WTC11 (cell line): Measurements from ENCODE around the gene CLMP. TPM values are rescaled to one million over a fixed set of nuclear protein-coding genes. Genes with fewer than 3 reads are reported as not detected.

Experiments used
- ATAC-seq: fragments of 200-7000 bp; cut with Tn5 transposase; 2 replicates; pipeline ENCODE4 v1.10.0; 2021; ENCODE audit warnings: mild to moderate bottlenecking, moderate library complexity
- CTCF ChIA-PET: fragments of 300-600 bp; sonication (Branson Sonifier 250); formaldehyde crosslinking; loops from one replicate; lab custom pipeline; 2021; ENCODE audit warnings: antibody characterized with exemption; lab: Charles Lee
- POLR2A ChIA-PET: fragments of 350-600 bp; sonication (Branson Sonifier 250); formaldehyde crosslinking; loops from one replicate; lab custom pipeline; 2021; ENCODE audit warnings: antibody characterized with exemption; lab: Charles Lee
- DNase-seq: peaks from one replicate; pipeline ENCODE4 v3.0.0; 2021; ENCODE audit warnings: low spot score
- H3K27ac Mint-ChIP-seq: 2 replicates; pipeline ENCODE4 v1.8.0; 2021; ENCODE audit warnings: mixed read lengths
- H3K27me3 Mint-ChIP-seq: 2 replicates; pipeline ENCODE4 v1.8.0; 2021; ENCODE audit warnings: low read depth, mild to moderate bottlenecking, moderate library complexity, mixed read lengths
- H3K36me3 Mint-ChIP-seq: 2 replicates; pipeline ENCODE4 v1.8.0; 2021; ENCODE audit warnings: mixed read lengths
- H3K4me1 Mint-ChIP-seq: 2 replicates; pipeline ENCODE4 v1.8.0; 2022; ENCODE audit warnings: mixed read lengths
- H3K4me3 Mint-ChIP-seq: 2 replicates; pipeline ENCODE4 v1.8.0; 2021; ENCODE audit warnings: mild to moderate bottlenecking, moderate library complexity, mixed read lengths
- H3K9me3 Mint-ChIP-seq: 2 replicates; pipeline ENCODE4 v1.8.0; 2021; ENCODE audit warnings: mixed read lengths
- CBFB ChIP-seq: sonication (generic); formaldehyde crosslinking; IDR thresholded peaks from 2 replicates; pipeline ENCODE4 v1.8.1; 2022; ENCODE audit warnings: mild to moderate bottlenecking, low read depth, missing genetic modification reagents
- CDX4 ChIP-seq: fragments of 250-450 bp; sonication (Bioruptor Pico); IDR thresholded peaks from 2 replicates; pipeline ENCODE4 v1.9.0; 2021; ENCODE audit warnings: moderate library complexity, mild to moderate bottlenecking, inconsistent platforms, borderline replicate concordance
- ELF4 ChIP-seq: sonication (generic); formaldehyde crosslinking; IDR thresholded peaks from 2 replicates; pipeline ENCODE4 v1.8.1; 2022; ENCODE audit warnings: low read depth, mild to moderate bottlenecking, moderate library complexity, missing genetic modification reagents
- EMX1 ChIP-seq: fragments of 250-450 bp; sonication (Bioruptor Pico); IDR thresholded peaks from 2 replicates; pipeline ENCODE4 v1.8.0; 2021; ENCODE audit warnings: mild to moderate bottlenecking
- ERG ChIP-seq: fragments of 250-450 bp; sonication (Bioruptor Pico); IDR thresholded peaks from 2 replicates; pipeline ENCODE4 v1.8.0; 2021; ENCODE audit warnings: mild to moderate bottlenecking
- GABPB1 ChIP-seq: sonication (generic); formaldehyde crosslinking; IDR thresholded peaks from 2 replicates; pipeline ENCODE4 v1.8.1; 2023; ENCODE audit warnings: mild to moderate bottlenecking, missing genetic modification reagents
- GRHL2 ChIP-seq: fragments of 250-450 bp; sonication (Bioruptor Pico); IDR thresholded peaks from 2 replicates; pipeline ENCODE4 v1.8.0; 2022; ENCODE audit warnings: mild to moderate bottlenecking, moderate library complexity; ENCODE audit not compliant: insufficient replicate concordance, severe bottlenecking
- GTF2I ChIP-seq: fragments of 250-450 bp; sonication (Bioruptor Pico); conservative IDR thresholded peaks from 2 replicates; pipeline ENCODE4 v1.4.0; 2021; ENCODE audit warnings: mild to moderate bottlenecking
- JAZF1 ChIP-seq: fragments of 250-450 bp; sonication (Bioruptor Pico); IDR thresholded peaks from 2 replicates; pipeline ENCODE4 v1.9.0; 2021; ENCODE audit warnings: moderate library complexity, mild to moderate bottlenecking, inconsistent platforms
- NFE2L1 ChIP-seq: sonication (generic); formaldehyde crosslinking; IDR thresholded peaks from 2 replicates; pipeline ENCODE4 v1.8.1; 2023; ENCODE audit warnings: missing genetic modification reagents
- PRDM15 ChIP-seq: sonication (generic); formaldehyde crosslinking; IDR thresholded peaks from 2 replicates; pipeline ENCODE4 v1.8.0; 2022; ENCODE audit warnings: missing genetic modification reagents
- SP1 ChIP-seq: sonication (generic); formaldehyde crosslinking; conservative IDR thresholded peaks from 2 replicates; pipeline ENCODE4 v1.8.1; 2022; ENCODE audit warnings: missing genetic modification reagents
- ZBTB43 ChIP-seq: sonication (generic); formaldehyde crosslinking; IDR thresholded peaks from 2 replicates; pipeline ENCODE4 v1.8.1; 2023; ENCODE audit warnings: mild to moderate bottlenecking, missing genetic modification reagents
- ZNF281 ChIP-seq: sonication (generic); formaldehyde crosslinking; IDR thresholded peaks from 2 replicates; pipeline ENCODE4 v1.8.0; 2023; ENCODE audit warnings: mild to moderate bottlenecking, missing genetic modification reagents
- total RNA-seq: library from RNA; stranded (reverse); gene quantifications from 3 replicates; pipeline ENCODE4 v1.2.3, GENCODE V29; 2021

The CLMP gene
- total RNA-seq, 1 experiment from 2014 or later: 20.0 TPM

GRCh38 chr11:123129920-123130319, 65.1 kb downstream of the CLMP start:
- Mint-ChIP-seq H3K27ac (no peak overlapping the region), H3K27me3 (no peaks in the 10 kb centered on the region), H3K36me3 (no peaks in the 10 kb centered on the region), H3K4me3 (no peak overlapping the region), H3K9me3 (no peaks in the 10 kb centered on the region), H3K4me1 (peaks cover 10% of the 10 kb centered on the region)
- ChIA-PET POLR2A (no interaction called here), CTCF (interaction anchor here (1.2 to 1.6 kb wide), 2 partner anchors 105 to 131 kb away, joined by 3 to 5 read pairs; no protein-coding TSS in a partner anchor)
- no peak for ATAC-seq
- no peak for DNase-seq
- TF ChIP-seq GTF2I (CRISPR knock-in tag): no peak

- POLR2A ChIA-PET: no interaction called here
These were observed 69.9 kb downstream of the CLMP start for GRCh38 chr11:123125169-123125568.

GRCh38 chr11:123122852-123123251, 72.2 kb downstream of the CLMP start:
- ATAC-seq (no peak), DNase-seq (no peak)
- H3K27me3 Mint-ChIP-seq: no peaks in the 10 kb centered on the region
- no peaks in the 10 kb centered on the region for H3K9me3 Mint-ChIP-seq
- no peak overlapping the region for H3K4me3 Mint-ChIP-seq
- no peak overlapping the region; the same call in 1 of the 2 replicates for H3K27ac Mint-ChIP-seq
- peaks cover 8% of the 10 kb centered on the region for H3K4me1 Mint-ChIP-seq
- CTCF ChIA-PET: interaction anchor here (1.2 to 3.9 kb wide), 2 partner anchors 11 to 138 kb away, joined by 3 to 14 read pairs; no protein-coding TSS in a partner anchor
- POLR2A ChIA-PET: interaction anchor here (0.9 kb wide), 1 partner anchor 18 kb away, joined by 3 read pairs; no protein-coding TSS in a partner anchor
- H3K36me3 Mint-ChIP-seq: no peaks in the 10 kb centered on the region; the same call in 1 of the 2 replicates
- no peak for TF ChIP-seq JAZF1
- no peak for TF ChIP-seq GABPB1
- no peak for TF ChIP-seq GRHL2 (CRISPR knock-in tag)
- no peak for TF ChIP-seq ZBTB43 (CRISPR knock-in tag)
- no peak for TF ChIP-seq ERG (CRISPR knock-in tag)
- TF ChIP-seq CDX4: no peak
- TF ChIP-seq SP1 (CRISPR knock-in tag): no peak
- no peak for TF ChIP-seq ELF4 (CRISPR knock-in tag)

More at GRCh38 chr11:123125169-123125568, 69.9 kb downstream of the CLMP start:
- no peaks in the 10 kb centered on the region for H3K27me3 Mint-ChIP-seq
- no peak for ATAC-seq
- no peak for TF ChIP-seq PRDM15 (CRISPR knock-in tag)
- TF ChIP-seq EMX1 (CRISPR knock-in tag): no peak
- TF ChIP-seq NFE2L1 (CRISPR knock-in tag): no peak
- no peak for TF ChIP-seq ZNF281 (CRISPR knock-in tag)
- TF ChIP-seq CBFB (CRISPR knock-in tag): no peak
- TF ChIP-seq, all 79 proteins: peak for 0
- no peak for DNase-seq
- no peak overlapping the region for H3K27ac Mint-ChIP-seq
- H3K4me1 Mint-ChIP-seq: peaks cover 12% of the 10 kb centered on the region
- no peaks in the 10 kb centered on the region; the same call in 1 of the 2 replicates for H3K36me3 Mint-ChIP-seq
- CTCF ChIA-PET: interaction anchor here (1.0 kb wide), 1 partner anchor 122 kb away, joined by 4 read pairs; no protein-coding TSS in a partner anchor
- no peak overlapping the region for H3K4me3 Mint-ChIP-seq
- H3K9me3 Mint-ChIP-seq: no peaks in the 10 kb centered on the region
